GM18498 (cell line): ENCODE measurements around the gene LYRM4.

ENCODE experiments used
- ATAC-seq: cut with Tn5 transposase; IDR thresholded peaks from one replicate; pipeline ENCODE4 v1.9.1; 2021; ENCODE audit warnings: mild to moderate bottlenecking, moderate library complexity; ENCODE audit not compliant: unreplicated experiment

LYRM4 gene

DNA sequence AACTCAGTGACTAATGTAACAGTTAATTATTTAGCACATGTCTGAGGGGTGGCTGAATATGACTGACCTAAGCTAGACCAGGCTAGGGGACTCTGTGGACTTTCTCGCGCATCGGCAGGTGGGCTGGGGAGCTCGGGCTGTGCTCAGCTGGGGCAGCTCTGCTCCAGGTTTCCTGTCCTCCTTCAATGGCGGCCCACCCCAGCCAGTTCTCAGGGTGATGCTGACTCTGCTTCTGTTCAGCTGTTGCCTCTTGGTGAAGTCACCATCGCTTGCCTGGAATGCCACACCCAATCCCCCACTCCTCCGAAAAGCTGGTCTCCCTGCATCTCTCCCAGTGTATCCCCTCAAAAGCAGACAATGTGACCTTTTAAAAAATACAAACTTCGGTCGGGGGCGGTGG, 155.6 kb downstream of the LYRM4 start:
- no peak for ATAC-seq

DNA sequence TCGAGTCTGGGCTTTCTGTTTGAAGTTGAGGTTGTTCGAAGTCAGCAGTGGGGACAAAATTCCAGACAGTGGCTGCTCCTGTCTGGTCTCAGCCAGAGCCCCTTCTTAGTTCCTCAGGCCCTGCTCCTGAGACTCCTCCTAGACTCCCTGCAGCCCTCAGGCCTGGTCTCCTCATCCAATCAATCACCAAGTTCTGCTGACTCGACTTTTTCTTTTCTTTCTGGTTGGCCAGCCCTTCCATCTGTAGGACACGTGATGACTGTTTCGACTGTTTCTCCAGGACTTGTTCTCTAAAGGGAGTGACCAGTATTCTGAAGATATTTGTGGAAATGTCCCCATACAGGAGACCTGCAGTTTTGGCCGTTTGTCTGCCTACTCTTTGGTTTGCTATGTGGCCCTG, 156.1 kb downstream of the LYRM4 start:
- ATAC-seq: no peak

GRCh38 chr6:5103250-5103649, 157.5 kb downstream of the LYRM4 start:
- ATAC-seq: no peak

GRCh38 chr6:5102267-5102970, 158.3 kb downstream of the LYRM4 start:
- no peak for ATAC-seq

DNA sequence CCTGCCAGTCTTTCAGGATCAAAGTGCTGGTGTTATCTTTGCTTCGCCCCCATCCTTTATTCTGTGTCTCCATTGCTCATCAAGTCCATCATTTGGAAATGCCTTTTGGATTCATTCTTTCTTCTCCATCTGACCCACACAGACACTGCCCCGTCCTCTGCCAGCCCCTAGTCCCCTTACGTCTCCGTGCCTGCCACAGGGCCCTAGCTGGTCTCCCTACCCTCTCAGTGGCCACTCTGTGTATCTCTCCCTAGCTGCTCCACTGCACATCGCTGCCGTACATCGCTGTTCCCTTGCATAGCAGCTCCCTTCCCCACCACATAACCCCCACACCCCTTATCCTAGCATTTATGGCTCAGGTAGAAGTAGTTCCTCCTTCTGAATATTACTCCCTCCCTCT, 159.9 kb downstream of the LYRM4 start:
- no peak for ATAC-seq

DNA sequence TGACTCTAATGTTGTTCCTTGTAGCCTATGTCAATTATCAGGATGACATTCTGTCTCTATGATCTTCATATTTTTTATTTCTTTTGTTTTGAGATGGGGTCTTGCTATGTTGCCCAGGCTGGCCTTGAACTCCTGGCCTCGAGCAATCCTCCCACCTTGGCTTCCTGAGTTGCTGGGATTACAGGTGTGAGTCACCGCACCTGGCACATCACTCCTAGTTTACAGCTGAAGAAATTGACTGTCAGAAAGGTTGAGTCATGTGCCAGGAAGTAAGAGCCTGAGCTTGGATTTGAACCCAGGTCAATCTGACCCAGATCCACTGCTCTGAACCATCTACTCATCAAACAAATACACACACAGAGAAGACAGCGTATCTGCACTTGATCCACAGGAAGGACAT, 161.2 kb downstream of the LYRM4 start:
- ATAC-seq: no peak

- no peak for ATAC-seq
These were observed 162.1 kb downstream of the LYRM4 start for GRCh38 chr6:5098501-5099270.

GRCh38 chr6:5096482-5096881, 164.3 kb downstream of the LYRM4 start:
- no peak for ATAC-seq

DNA sequence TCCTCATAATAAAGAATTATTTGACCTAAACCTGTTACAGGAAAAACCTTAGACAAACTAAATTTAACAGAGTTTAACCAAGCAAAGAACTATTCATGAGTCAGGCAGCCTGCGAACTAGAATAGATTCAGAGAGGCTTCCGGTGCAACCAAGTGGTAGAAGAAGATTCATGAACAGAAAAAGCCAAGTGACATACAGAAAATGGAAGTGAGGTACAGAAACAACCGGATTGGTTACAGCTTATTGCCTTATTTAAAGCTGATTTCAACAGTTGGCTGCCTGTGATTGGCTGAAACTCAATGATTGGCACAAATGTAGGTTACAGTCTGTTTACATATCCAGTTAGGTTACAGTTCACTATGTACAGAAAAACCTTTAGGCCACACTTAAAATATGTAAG, 165.5 kb downstream of the LYRM4 start:
- peak; percentile 83 for ATAC-seq

GRCh38 chr6:5094327-5094726, 166.4 kb downstream of the LYRM4 start:
- no peak for ATAC-seq

DNA sequence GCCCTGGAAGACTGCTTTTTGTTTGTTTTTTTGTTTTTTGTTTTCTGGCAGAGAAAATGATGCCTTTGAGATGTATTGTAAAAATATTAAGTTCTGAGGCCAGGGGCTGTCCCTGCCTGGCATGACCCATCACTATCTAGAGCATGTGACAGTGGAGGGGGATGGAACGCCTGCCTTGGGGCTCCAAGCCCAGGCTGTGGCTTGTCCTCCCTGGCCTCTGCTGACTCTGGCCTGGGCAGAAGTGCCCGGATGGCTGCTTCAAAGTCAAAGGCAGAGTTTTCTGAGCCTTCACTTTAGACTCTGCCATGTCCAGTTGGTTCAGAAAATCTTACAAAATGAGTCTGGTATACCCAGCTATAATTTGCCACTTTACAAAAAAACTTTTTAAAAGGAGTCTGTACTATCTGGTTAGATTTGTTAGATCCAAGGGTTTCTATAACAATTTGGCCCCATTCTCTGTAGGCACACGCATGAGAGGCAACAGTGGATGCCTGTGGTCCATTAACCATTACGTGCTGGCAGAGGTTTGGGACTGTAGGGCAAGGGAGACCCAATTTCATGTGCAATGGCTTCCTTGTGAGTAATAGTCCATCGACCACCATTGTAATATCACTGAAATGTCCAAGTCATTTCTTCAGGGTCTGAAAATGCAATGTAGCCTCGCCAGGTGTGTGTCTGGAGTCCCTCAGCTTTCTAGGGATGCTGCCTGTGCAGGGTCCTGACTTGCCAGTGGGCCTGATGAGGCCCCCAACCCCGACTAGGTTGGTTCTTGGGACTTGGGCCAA, 167.3 kb downstream of the LYRM4 start:
- no peak for ATAC-seq

DNA sequence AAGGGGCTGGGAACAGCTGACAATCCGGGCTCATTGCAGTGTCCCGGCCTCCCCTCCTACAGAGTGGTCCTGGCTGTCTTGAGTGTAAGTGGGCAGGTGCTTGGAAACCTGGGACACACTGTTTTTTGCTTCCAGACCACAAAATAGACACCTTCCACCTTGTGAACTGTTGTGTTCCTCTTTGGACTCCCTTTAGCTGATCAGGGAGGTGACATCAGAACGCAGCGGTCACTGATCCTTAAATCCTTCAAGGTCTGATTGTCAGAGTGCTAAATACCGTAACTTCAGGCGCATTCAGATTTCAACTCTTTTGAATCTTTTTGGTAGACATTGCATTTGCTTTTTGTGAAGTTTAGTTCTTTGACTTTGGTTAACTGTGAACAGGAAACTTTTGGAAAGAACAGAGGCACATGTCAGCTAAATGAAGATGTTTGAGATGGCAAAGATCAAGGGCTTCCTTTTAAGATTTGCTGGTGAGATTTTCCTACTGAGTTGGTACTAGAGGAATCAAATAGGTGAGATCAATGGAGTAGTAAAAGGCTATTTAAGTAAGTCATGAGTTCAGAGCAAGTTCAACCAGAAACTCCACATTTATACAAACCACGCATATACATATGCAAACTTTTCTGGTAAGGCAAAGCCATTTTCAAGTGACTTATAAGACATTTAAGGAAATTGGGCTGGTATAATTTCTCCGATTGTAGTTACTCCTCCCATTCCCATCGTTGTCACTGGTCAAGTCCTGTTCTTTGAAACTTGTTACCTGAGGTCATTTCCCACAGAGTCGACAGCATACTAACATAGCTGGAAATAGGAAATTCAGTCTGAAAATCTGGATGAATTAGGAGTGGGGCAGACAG, 169.3 kb downstream of the LYRM4 start:
- ATAC-seq: no peak

GRCh38 chr6:5090603-5091002, 170.1 kb downstream of the LYRM4 start:
- ATAC-seq: no peak

- ATAC-seq: no peak
These were observed 171.0 kb downstream of the LYRM4 start for GRCh38 chr6:5089481-5090438.

DNA sequence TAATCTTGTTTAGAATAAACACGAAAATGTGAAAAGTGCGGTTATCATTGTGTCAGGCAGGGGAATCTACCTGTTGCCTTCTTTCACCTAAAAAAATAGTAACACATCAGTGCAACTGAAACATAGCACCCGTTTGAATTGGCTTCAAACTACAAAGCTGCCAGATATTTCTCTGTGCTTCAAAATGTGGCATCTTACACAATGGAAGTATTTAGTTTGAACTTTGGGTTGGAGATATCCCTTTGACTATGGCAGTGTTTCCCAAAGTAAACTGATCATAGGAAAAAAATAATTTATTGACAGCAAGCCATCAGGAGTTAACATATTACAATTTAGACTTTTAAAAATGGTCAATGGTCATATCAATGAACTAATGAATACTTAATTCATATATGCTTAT, 172.0 kb downstream of the LYRM4 start:
- ATAC-seq: no peak

DNA sequence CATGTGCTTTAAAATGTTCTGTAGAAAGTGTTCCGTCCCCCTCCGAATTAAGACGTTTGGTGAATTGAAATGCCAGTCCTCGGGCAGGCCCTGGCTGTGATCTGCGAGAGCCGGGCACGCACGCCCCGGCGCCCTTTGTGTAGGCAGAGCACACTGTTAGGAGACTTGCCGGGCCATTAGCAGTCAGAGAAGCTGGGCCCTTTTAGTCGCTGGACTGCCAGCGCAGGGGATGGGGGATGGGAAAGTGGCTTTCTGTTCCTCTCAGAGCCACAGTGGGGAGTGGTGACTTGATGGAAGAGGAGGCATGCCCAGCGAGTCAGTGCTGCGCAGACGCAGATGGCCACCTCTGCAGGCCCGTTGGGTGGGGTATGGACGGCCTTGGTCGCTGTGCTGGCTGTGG, 173.4 kb downstream of the LYRM4 start:
- ATAC-seq: no peak

DNA sequence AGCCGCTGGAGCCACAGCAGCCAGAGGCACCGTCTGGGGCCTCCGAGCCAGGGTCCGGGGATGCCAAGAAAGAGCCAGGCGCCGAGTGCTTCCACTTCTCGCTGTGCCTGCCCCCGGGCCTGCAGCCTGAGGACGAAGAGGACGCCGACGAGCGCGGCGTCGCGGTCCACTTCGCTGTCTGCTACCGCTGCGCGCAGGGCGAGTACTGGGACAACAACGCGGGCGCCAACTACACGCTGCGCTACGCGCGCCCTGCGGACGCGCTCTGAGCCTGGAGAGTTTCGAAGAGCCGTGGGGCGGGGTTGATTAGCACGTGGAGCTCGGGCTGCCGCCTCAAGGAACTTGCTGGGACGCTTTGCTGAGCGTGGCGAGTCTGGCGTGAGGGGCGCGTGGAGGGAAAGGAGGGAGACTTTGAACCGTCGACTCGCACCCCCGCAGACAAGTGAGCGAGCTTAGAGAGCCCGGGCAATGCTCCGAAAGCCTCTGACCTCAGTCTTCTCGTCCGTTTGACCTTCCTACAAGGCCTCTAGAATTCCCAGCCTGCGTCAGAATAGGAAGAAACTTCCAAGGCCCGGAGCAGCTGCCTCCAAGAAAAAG, 174.4 kb downstream of the LYRM4 start:
- no peak for ATAC-seq

DNA sequence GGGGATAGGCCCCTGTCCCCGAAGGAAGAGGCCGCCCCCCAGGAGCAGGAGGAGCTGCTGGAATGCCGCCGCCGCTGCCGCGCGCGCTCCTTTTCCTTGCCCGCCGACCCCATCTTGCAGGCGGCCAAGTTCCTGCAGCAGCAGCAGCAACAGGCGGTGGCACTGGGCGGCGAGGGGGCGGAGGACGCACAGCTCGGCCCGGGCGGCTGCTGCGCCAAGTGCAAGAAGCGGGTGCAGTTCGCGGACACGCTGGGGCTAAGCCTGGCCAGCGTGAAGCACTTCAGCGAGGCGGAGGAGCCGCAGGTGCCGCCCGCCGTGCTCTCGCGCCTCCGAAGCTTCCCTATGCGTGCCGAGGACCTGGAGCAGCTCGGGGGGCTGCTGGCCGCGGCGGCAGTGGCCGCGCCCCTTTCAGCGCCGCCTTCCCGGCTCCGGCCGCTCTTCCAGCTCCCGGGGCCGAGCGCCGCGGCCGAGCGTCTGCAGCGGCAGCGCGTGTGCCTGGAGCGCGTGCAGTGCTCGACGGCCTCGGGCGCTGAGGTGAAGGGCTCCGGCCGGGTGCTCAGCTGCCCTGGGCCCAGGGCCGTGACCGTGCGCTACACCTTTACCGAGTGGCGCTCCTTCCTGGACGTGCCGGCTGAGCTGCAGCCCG, 175.0 kb downstream of the LYRM4 start:
- ATAC-seq: peak; percentile 31
